Brain microvascular endothelial cell (primary cell): ENCODE measurements around the gene RAPGEF1.

Experiments used
- DNase-seq: peaks from one replicate; pipeline ENCODE4 v3.0.0-alpha.2; 2020
- H3K27ac ChIP-seq: fragments of 250-450 bp; sonication (Bioruptor Pico); 2 replicates; pipeline ENCODE4 v1.5.1; 2020; ENCODE audit warnings: mild to moderate bottlenecking, moderate library complexity
- H3K27me3 ChIP-seq: fragments of 250-450 bp; sonication (Bioruptor Pico); replicated peaks from 2 replicates; pipeline ENCODE4 v1.5.1; 2020; ENCODE audit warnings: mild to moderate bottlenecking
- H3K36me3 ChIP-seq: fragments of 250-450 bp; sonication (Bioruptor Pico); replicated peaks from 2 replicates; pipeline ENCODE4 v1.5.1; 2020; ENCODE audit warnings: mild to moderate bottlenecking
- H3K4me3 ChIP-seq: 2 replicates; pipeline ENCODE4 v1.5.1; 2011; ENCODE audit warnings: low read depth, mild to moderate bottlenecking, control low read depth, low read length, moderate library complexity
- CTCF ChIP-seq: IDR thresholded peaks from 2 replicates; pipeline ENCODE4 v1.5.1; 2011; ENCODE audit warnings: low read depth, mild to moderate bottlenecking, moderate library complexity, low read length, control low read depth, inconsistent platforms; ENCODE audit errors: missing control alignments
- in situ Hi-C: cut with HindIII; loops from 2 replicates; pipeline ENCODE4 v1.10.0; 2017; ENCODE audit warnings: low sequenced_read_pairs, low pct_ligation_motif_present

The RAPGEF1 gene

GRCh38 chr9:131724683-131725082 lies 15.2 kb downstream of the RAPGEF1 start:
- H3K27me3 ChIP-seq: no peaks in the 10 kb centered on the region
- H3K4me3 ChIP-seq: no peak overlapping the region
- no peaks in the 10 kb centered on the region for H3K36me3 ChIP-seq
- TF ChIP-seq CTCF: no peak
- no peak for DNase-seq
- no peak overlapping the region for H3K27ac ChIP-seq
- in situ Hi-C loops: no loop called here

- Histone ChIP-seq H3K4me3 (no peak overlapping the region), H3K27me3 (no peaks in the 10 kb centered on the region), H3K36me3 (no peaks in the 10 kb centered on the region), H3K27ac (no peak overlapping the region)
- in situ Hi-C loops: no loop called here
- TF ChIP-seq CTCF: no peak
- no peak for DNase-seq
These were observed 16.2 kb downstream of the RAPGEF1 start for GRCh38 chr9:131723632-131724031.

GRCh38 chr9:131722255-131722654 lies 17.6 kb downstream of the RAPGEF1 start:
- no peaks in the 10 kb centered on the region for H3K36me3 ChIP-seq
- H3K27ac ChIP-seq: no peak overlapping the region
- H3K4me3 ChIP-seq: no peak overlapping the region
- TF ChIP-seq CTCF: peak; percentile 4
- DNase-seq: no peak
- in situ Hi-C loops: no loop called here
- H3K27me3 ChIP-seq: no peaks in the 10 kb centered on the region

GRCh38 chr9:131721076-131721475 lies 18.8 kb downstream of the RAPGEF1 start:
- H3K36me3 ChIP-seq: no peaks in the 10 kb centered on the region
- no peak overlapping the region for H3K27ac ChIP-seq
- H3K27me3 ChIP-seq: no peaks in the 10 kb centered on the region
- in situ Hi-C loops: no loop called here
- no peak for TF ChIP-seq CTCF
- DNase-seq: no peak
- H3K4me3 ChIP-seq: no peak overlapping the region

GRCh38 chr9:131720330-131720729 lies 19.5 kb downstream of the RAPGEF1 start:
- in situ Hi-C loops: no loop called here
- no peak for DNase-seq
- no peak for TF ChIP-seq CTCF

GRCh38 chr9:131719262-131719908 lies 20.5 kb downstream of the RAPGEF1 start:
- no peaks in the 10 kb centered on the region for H3K27me3 ChIP-seq
- no peak overlapping the region for H3K27ac ChIP-seq
- no peaks in the 10 kb centered on the region for H3K36me3 ChIP-seq
- no peak for DNase-seq
- in situ Hi-C loops: no loop called here
- H3K4me3 ChIP-seq: no peak overlapping the region
- TF ChIP-seq CTCF: no peak

More at GRCh38 chr9:131720330-131720729, 19.5 kb downstream of the RAPGEF1 start:
- no peaks in the 10 kb centered on the region for H3K27me3 ChIP-seq
- H3K27ac ChIP-seq: no peak overlapping the region
- no peaks in the 10 kb centered on the region for H3K36me3 ChIP-seq
- H3K4me3 ChIP-seq: no peak overlapping the region
